Gastrocnemius medialis (tissue), 4 donors: ENCODE results near the gene CDKN2AIP. TPM values are rescaled to one million over a fixed set of nuclear protein-coding genes. Genes with fewer than 3 reads are reported as not detected.
"Not testable (repeated sequence)": the region's sequence is repeated elsewhere in the genome, so short reads cannot be mapped to it uniquely, and the experiment has no call there.

Experiments
- ATAC-seq, 2 donors: fragments of 150-250 bp; one replicate each; pipeline ENCODE4 v1.9.1; 2016
- DNase-seq, 2 donors: peaks; one replicate each; pipeline ENCODE4 v3.0.0-alpha.2; 2019
- H3K27ac ChIP-seq, 4 donors: fragments of 200-600 bp; sonication (generic); 1 replicate in 1 of 4; 2 replicates in 3 of 4; pipeline ENCODE4 v1.5.1; 2016 to 2018; ENCODE audit warnings: mild to moderate bottlenecking in 2 of 4, moderate library complexity in 1 of 4
- H3K27me3 ChIP-seq, 3 donors: fragments of 200-600 bp; sonication (generic) in 2 of 3; 1 replicate in 1 of 3; 2 replicates in 2 of 3; pipeline versions ENCODE4 v1.5.1 to v1.6.0; 2016 to 2019; ENCODE audit warnings: mild to moderate bottlenecking in 1 of 3, moderate library complexity in 1 of 3
- H3K36me3 ChIP-seq, 2 donors: fragments of 200-600 bp; sonication (generic) in 1 of 2; one replicate each; pipeline ENCODE4 v1.5.1; 2017 to 2018
- H3K4me1 ChIP-seq, 2 donors: fragments of 200-600 bp; sonication (generic) in 1 of 2; one replicate each; pipeline ENCODE4 v1.5.1; 2016 to 2017; ENCODE audit warnings: mild to moderate bottlenecking in 2 of 2
- H3K4me3 ChIP-seq, 4 donors: fragments of 200-600 bp; sonication (generic) in 3 of 4; 1 replicate in 1 of 4; 2 replicates in 3 of 4; pipeline ENCODE4 v1.5.1; 2016 to 2019; ENCODE audit warnings: mild to moderate bottlenecking in 2 of 4
- H3K9me3 ChIP-seq, 3 donors: fragments of 200-600 bp; sonication (generic) in 2 of 3; 1 replicate in 1 of 3; 2 replicates in 2 of 3; pipeline ENCODE4 v1.5.1; 2016 to 2019
- POLR2A ChIP-seq, 2 donors: fragments of 450-650 bp; IDR thresholded peaks; one replicate each; pipeline ENCODE4 v1.6.1; 2017; ENCODE audit warnings: antibody characterized with exemption in 2 of 2, mild to moderate bottlenecking in 2 of 2, moderate library complexity in 2 of 2
- in situ Hi-C, 4 donors: fragments of 200-750 bp; cut with MboI; loops; one replicate each; pipeline versions ENCODE4 v1.15.0 to v1.8.0; 2017; ENCODE audit warnings: low sequenced_read_pairs in 4 of 4
- intact Hi-C: fragments of 100-400 bp; cut with DNase I; formaldehyde crosslinking; loops from one replicate; pipeline ENCODE4 v1.15.1; 2023; ENCODE audit warnings: low total_unique reads
- total RNA-seq, 4 donors: library from RNA; depleted of rRNA; stranded (reverse); fragments of >200 nt; gene quantifications; one replicate each; pipeline versions ENCODE4 v1.1.0 to v1.2.3, GENCODE V29; 2016
- TF ChIP-seq, protein P1 (sequence below), 5 experiments: fragments of 450-650 bp in 3 of 5; fragments of 200-600 bp in 2 of 5; sonication (generic) in 2 of 5; IDR thresholded peaks in 4 of 5; conservative IDR thresholded peaks in 1 of 5; 1 replicate in 4 of 5; 2 replicates in 1 of 5; pipeline ENCODE4 v1.5.1; 2016 to 2019; ENCODE audit warnings: antibody characterized with exemption in 5 of 5, mild to moderate bottlenecking in 3 of 5, moderate library complexity in 3 of 5

The CDKN2AIP gene
- total RNA-seq, 4 donors from 2014 or later: 9.2 to 17.3 (median 12.2) TPM

DNA sequence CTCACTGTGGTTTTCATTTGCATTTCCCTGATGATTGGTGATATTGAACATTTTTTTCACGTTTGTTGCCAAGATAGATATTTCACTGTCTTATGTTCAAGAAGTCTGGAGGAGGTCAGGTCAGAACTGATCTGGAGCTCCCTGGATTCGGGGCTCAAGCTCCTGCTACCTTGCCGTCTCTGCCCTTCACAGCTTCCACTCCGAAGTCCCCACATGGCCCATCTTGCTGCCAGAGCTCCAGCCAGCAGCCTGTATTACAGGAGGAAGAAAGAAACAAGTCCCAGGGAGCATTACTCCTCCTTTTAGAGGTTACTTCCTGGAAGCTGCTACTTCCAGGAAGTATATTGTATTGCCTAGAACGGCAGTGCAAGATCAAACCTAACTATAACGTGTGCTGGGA is 17.9 kb upstream of the CDKN2AIP start:
- no peak for TF ChIP-seq POLR2A (IDR thresholded peaks at IDR 0.05)
- TF ChIP-seq, protein P1, sequence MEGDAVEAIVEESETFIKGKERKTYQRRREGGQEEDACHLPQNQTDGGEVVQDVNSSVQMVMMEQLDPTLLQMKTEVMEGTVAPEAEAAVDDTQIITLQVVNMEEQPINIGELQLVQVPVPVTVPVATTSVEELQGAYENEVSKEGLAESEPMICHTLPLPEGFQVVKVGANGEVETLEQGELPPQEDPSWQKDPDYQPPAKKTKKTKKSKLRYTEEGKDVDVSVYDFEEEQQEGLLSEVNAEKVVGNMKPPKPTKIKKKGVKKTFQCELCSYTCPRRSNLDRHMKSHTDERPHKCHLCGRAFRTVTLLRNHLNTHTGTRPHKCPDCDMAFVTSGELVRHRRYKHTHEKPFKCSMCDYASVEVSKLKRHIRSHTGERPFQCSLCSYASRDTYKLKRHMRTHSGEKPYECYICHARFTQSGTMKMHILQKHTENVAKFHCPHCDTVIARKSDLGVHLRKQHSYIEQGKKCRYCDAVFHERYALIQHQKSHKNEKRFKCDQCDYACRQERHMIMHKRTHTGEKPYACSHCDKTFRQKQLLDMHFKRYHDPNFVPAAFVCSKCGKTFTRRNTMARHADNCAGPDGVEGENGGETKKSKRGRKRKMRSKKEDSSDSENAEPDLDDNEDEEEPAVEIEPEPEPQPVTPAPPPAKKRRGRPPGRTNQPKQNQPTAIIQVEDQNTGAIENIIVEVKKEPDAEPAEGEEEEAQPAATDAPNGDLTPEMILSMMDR (IDR thresholded peaks at IDR 0.05 in 4 of 5, conservative IDR thresholded peaks at IDR 0.05 in 1 of 5): no peak
- no peak for DNase-seq
- H3K27ac ChIP-seq: no peak overlapping the region
- intact Hi-C loops: no loop called here
- no peak for ATAC-seq
- H3K36me3 ChIP-seq: no peaks in the 10 kb centered on the region
- H3K27me3 ChIP-seq: no peaks in the 10 kb centered on the region
- no peak overlapping the region for H3K4me3 ChIP-seq
- no peaks in the 10 kb centered on the region for H3K9me3 ChIP-seq
- in situ Hi-C loops: no loop called here
- H3K4me1 ChIP-seq: no peaks in the 10 kb centered on the region

DNA sequence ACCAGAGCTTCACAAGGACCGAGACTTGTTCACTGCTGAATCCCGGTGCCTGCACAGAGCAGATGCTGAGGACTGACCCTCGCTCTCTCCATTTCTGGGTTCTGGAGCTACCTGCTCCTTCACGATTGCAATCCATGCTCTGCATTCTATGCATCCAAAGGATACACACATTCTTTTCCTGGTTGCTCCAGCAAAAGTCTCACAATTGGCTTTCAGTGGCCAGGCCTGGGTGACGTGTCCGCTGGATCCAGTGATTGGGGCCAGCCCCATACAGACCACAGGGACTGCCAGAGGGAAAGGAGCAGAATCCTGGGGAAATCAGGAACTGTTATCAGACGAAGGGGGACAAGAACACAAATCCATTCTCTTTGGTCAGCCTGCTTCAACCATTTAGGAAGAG is 14.9 kb upstream of the CDKN2AIP start:
- H3K9me3 ChIP-seq: no peaks in the 10 kb centered on the region
- DNase-seq (no peak), ATAC-seq (no peak)
- no peak overlapping the region for H3K4me3 ChIP-seq
- no peaks in the 10 kb centered on the region for H3K27me3 ChIP-seq
- intact Hi-C loops (no loop called here), in situ Hi-C loops (no loop called here)
- H3K27ac ChIP-seq: no peak overlapping the region
- no peak for TF ChIP-seq POLR2A (IDR thresholded peaks at IDR 0.05)
- TF ChIP-seq, protein P1 (IDR thresholded peaks at IDR 0.05 in 4 of 5, conservative IDR thresholded peaks at IDR 0.05 in 1 of 5): no peak
- H3K36me3 ChIP-seq: no peaks in the 10 kb centered on the region
- H3K4me1 ChIP-seq: no peaks in the 10 kb centered on the region

DNA sequence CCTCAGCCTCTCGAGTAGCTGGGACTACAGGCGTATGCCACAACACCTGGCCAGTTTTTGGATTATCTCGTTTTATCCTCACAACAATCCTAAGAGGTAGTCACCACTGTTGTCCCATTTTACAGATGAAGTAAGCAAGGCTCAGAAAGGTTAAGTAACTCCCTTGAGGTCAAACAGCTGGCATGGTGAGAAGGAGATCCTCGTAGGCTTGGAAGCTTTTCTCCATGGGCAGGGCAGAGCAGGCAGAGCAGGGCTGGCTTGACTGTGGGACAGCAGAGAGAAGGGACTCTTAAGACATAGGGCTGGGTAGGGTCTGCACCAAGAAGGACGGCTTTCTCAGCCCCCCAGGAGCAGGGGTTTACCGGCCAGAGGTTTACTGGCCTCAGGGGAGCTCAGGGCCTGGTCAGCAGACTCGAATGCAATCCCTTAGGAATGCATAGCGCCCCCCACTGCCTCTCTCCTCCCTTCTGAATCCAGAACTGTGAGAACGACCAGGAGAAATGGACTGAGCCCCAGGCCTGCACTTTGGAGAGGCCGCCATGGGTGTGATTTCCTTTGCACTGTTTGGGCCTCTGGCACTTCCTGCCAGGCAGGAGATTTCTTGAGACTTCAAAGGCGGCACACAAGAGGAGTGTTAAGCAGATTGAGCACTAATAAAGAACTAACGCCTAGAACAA is 14.0 kb upstream of the CDKN2AIP start:
- H3K4me3 ChIP-seq: no peak overlapping the region
- no peaks in the 10 kb centered on the region for H3K9me3 ChIP-seq
- intact Hi-C loops (no loop called here), in situ Hi-C loops (no loop called here)
- no peaks in the 10 kb centered on the region for H3K27me3 ChIP-seq
- DNase-seq (no peak), ATAC-seq (no peak)
- H3K27ac ChIP-seq: no peak overlapping the region
- no peaks in the 10 kb centered on the region for H3K36me3 ChIP-seq
- TF ChIP-seq, protein P1 (IDR thresholded peaks at IDR 0.05 in 4 of 5, conservative IDR thresholded peaks at IDR 0.05 in 1 of 5): no peak
- TF ChIP-seq POLR2A (IDR thresholded peaks at IDR 0.05): no peak
- no peaks in the 10 kb centered on the region for H3K4me1 ChIP-seq

DNA sequence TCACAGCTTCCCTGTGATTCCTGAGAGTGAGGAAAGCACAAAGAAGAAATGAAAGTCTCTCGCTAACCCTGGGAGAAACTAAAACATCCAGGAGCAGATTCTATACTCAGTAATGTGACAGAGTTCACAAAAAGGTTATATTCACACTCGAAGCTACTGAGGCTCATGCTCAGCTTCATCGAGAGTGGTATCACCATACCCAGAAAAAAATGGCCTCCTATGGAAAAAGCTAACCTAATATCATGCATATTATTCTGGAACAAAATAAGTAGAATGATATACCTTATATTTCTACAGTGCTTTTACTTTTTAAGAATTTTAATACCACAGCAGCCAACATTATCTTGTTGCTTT is 13.5 kb upstream of the CDKN2AIP start:
- ATAC-seq (no peak), DNase-seq (no peak)
- Histone ChIP-seq H3K36me3 (no peaks in the 10 kb centered on the region), H3K4me3 (no peak overlapping the region), H3K27me3 (no peaks in the 10 kb centered on the region), H3K9me3 (no peaks in the 10 kb centered on the region), H3K27ac (no peak overlapping the region), H3K4me1 (no peaks in the 10 kb centered on the region)
- TF ChIP-seq, protein P1 (IDR thresholded peaks at IDR 0.05 in 4 of 5, conservative IDR thresholded peaks at IDR 0.05 in 1 of 5): no peak
- TF ChIP-seq POLR2A (IDR thresholded peaks at IDR 0.05): no peak
- intact Hi-C loops: no loop called here
- in situ Hi-C loops: no loop called here

DNA sequence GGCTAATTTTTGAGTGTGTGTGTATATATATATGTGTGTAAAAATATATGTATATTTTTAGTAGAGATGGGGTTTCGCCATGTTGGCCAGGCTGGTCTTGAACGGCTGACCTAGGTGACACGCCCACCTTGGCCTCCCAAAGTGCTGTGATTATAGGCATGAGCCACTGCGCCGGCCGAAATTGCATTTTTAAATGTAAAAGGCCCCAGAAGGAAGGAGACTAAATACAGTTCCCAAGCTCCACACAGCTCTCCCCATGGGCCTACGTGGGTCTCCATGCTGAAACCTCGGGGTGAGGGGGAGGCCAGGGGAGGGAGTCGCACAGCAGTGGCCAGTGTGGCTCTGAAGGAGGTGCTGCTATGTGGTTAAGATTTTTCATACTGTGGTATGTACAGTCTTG is 12.8 kb upstream of the CDKN2AIP start:
- no peaks in the 10 kb centered on the region for H3K36me3 ChIP-seq
- no peak overlapping the region for H3K27ac ChIP-seq
- intact Hi-C loops (no loop called here), in situ Hi-C loops (no loop called here)
- no peaks in the 10 kb centered on the region for H3K27me3 ChIP-seq
- ATAC-seq: no peak
- no peak overlapping the region for H3K4me3 ChIP-seq
- no peaks in the 10 kb centered on the region for H3K4me1 ChIP-seq
- no peak for DNase-seq
- no peaks in the 10 kb centered on the region for H3K9me3 ChIP-seq
- TF ChIP-seq, protein P1 (IDR thresholded peaks at IDR 0.05 in 4 of 5, conservative IDR thresholded peaks at IDR 0.05 in 1 of 5): no peak
- TF ChIP-seq POLR2A (IDR thresholded peaks at IDR 0.05): no peak

DNA sequence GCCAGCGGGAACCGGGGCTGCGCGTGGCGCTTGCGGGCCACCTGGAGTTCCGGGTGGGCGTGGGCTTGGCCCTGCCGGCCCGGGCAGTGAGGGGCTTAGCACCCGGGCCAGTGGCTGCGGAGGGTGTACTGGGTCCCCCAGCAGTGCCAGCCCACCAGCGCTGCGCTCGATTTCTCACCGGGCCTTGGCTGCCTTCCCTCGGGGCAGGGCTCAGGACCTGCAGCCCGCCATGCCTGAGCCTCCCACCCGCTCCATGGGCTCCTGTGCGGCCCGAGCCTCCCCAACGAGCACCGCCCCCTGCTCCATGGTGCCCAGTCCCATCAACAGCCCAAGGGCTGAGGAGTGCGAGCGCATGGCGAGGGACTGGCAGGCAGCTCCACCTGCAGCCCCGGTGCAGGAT is 11.3 kb upstream of the CDKN2AIP start:
- in situ Hi-C loops, H3K4me1 ChIP-seq, intact Hi-C loops: not testable (repeated sequence)

More for the DNA sequence above, 11.3 kb upstream of the CDKN2AIP start:
- not testable (repeated sequence) for DNase-seq, H3K36me3 ChIP-seq, H3K27me3 ChIP-seq, H3K4me3 ChIP-seq, H3K9me3 ChIP-seq, ATAC-seq, H3K27ac ChIP-seq
